OCI-LY1 (cell line): ENCODE measurements around the gene ADGRL2.

Experiments
- H2AFZ ChIP-seq: fragments of 200-600 bp; sonication (generic), shearing (Covaris generic); 2 replicates; pipeline ENCODE4 v1.6.0; 2014; ENCODE audit warnings: antibody characterized with exemption, mild to moderate bottlenecking, low read length
- H3F3A ChIP-seq: fragments of 200-600 bp; sonication (generic), shearing (Covaris generic); 2 replicates; pipeline ENCODE4 v1.6.0; 2014; ENCODE audit warnings: mild to moderate bottlenecking, antibody characterized with exemption, low read length, moderate library complexity; ENCODE audit not compliant: insufficient read depth
- H3K27ac ChIP-seq: fragments of 200-600 bp; sonication (generic); 2 replicates; pipeline ENCODE4 v1.5.1; 2014; ENCODE audit warnings: low read length, mixed run types, mild to moderate bottlenecking, low read depth; ENCODE audit not compliant: poor library complexity, severe bottlenecking
- H3K27me3 ChIP-seq: fragments of 200-600 bp; sonication (generic); 2 replicates; pipeline ENCODE4 v1.6.0; 2014; ENCODE audit warnings: antibody characterized with exemption, mild to moderate bottlenecking, low read length, moderate library complexity; ENCODE audit not compliant: insufficient read depth
- H3K36me3 ChIP-seq: fragments of 200-600 bp; sonication (generic); 2 replicates; pipeline ENCODE4 v1.6.1; 2014; ENCODE audit warnings: mild to moderate bottlenecking, antibody characterized with exemption, low read length, moderate library complexity, mixed read lengths; ENCODE audit not compliant: insufficient read depth
- H3K4me1 ChIP-seq: fragments of 200-600 bp; sonication (generic); 2 replicates; pipeline ENCODE4 v1.5.1; 2014; ENCODE audit warnings: mild to moderate bottlenecking, low read length, moderate library complexity; ENCODE audit not compliant: insufficient read depth, severe bottlenecking
- H3K4me2 ChIP-seq: fragments of 200-600 bp; sonication (generic), shearing (Covaris generic); 2 replicates; pipeline ENCODE4 v1.6.1; 2014; ENCODE audit warnings: low read length
- H3K4me3 ChIP-seq: fragments of 200-600 bp; sonication (generic); 2 replicates; pipeline ENCODE4 v1.5.1; 2014; ENCODE audit warnings: low read length, low read depth, mild to moderate bottlenecking, mixed read lengths; ENCODE audit not compliant: poor library complexity, severe bottlenecking
- H3K79me2 ChIP-seq: fragments of 200-600 bp; shearing (Covaris generic); 2 replicates; pipeline ENCODE4 v1.6.1; 2016; ENCODE audit warnings: mixed run types, low read length, mixed read lengths; ENCODE audit not compliant: insufficient read depth
- H3K9ac ChIP-seq: fragments of 200-600 bp; sonication (generic), shearing (Covaris generic); 2 replicates; pipeline ENCODE4 v1.6.1; 2014; ENCODE audit warnings: mild to moderate bottlenecking, low read length, mixed read lengths
- H3K9me2 ChIP-seq: fragments of 200-600 bp; sonication (generic), shearing (Covaris generic); 2 replicates; pipeline ENCODE4 v1.6.1; 2014; ENCODE audit warnings: low read depth, mild to moderate bottlenecking, low read length, mixed read lengths
- H3K9me3 ChIP-seq: fragments of 200-600 bp; shearing (Covaris generic); 2 replicates; pipeline ENCODE4 v1.6.1; 2014; ENCODE audit warnings: low read length, mixed read lengths
- H4K20me1 ChIP-seq: fragments of 200-600 bp; sonication (generic), shearing (Covaris generic); 2 replicates; pipeline ENCODE4 v1.6.0; 2016; ENCODE audit warnings: mild to moderate bottlenecking, low read length; ENCODE audit not compliant: insufficient read depth
- CTCF ChIP-seq: fragments of 200-600 bp; sonication (generic), shearing (Covaris generic); IDR thresholded peaks from 2 replicates; pipeline ENCODE4 v1.5.1; 2017; ENCODE audit warnings: mild to moderate bottlenecking, antibody characterized with exemption, low read length, moderate library complexity, mixed read lengths
- EZH2 ChIP-seq: fragments of 200-600 bp; sonication (generic), shearing (Covaris generic); IDR thresholded peaks from 2 replicates; pipeline ENCODE4 v1.8.0; 2017; ENCODE audit warnings: borderline replicate concordance, mixed run types, mild to moderate bottlenecking, antibody characterized with exemption, low read length, moderate library complexity, mixed read lengths

The ADGRL2 gene

GRCh38 chr1:81799939-81800694 lies 617 bp upstream of the ADGRL2 start:
- Histone ChIP-seq H3K9me2 (no peaks in the 10 kb centered on the region), H3K4me1 (no peaks in the 10 kb centered on the region), H3K9me3 (no peaks in the 10 kb centered on the region), H3K79me2 (no peaks in the 10 kb centered on the region), H3K9ac (no peak overlapping the region), H3K27ac (no peak overlapping the region), H3K27me3 (no peaks in the 10 kb centered on the region), H3K4me2 (no peak overlapping the region), H3K4me3 (no peak overlapping the region), H2AFZ (no peak overlapping the region), H3K36me3 (no peaks in the 10 kb centered on the region), H3F3A (no peaks in the 10 kb centered on the region), H4K20me1 (no peaks in the 10 kb centered on the region)
- no peak for TF ChIP-seq CTCF
- TF ChIP-seq EZH2 = no peak

- Histone ChIP-seq H3K4me3 (no peak overlapping the region), H3K9me2 (no peaks in the 10 kb centered on the region), H2AFZ (no peak overlapping the region), H3K9me3 (no peaks in the 10 kb centered on the region), H3K4me2 (no peak overlapping the region), H3K27ac (no peak overlapping the region), H3K4me1 (no peaks in the 10 kb centered on the region), H3F3A (no peaks in the 10 kb centered on the region), H4K20me1 (no peaks in the 10 kb centered on the region), H3K36me3 (no peaks in the 10 kb centered on the region), H3K9ac (no peak overlapping the region), H3K79me2 (no peaks in the 10 kb centered on the region), H3K27me3 (no peaks in the 10 kb centered on the region)
- TF ChIP-seq EZH2 (no peak), CTCF (no peak)
These were observed 1.1 kb downstream of the ADGRL2 start for GRCh38 chr1:81801651-81802456.

GRCh38 chr1:81802457-81802706 lies 1.6 kb downstream of the ADGRL2 start:
- Histone ChIP-seq H3K27me3 (no peaks in the 10 kb centered on the region), H3F3A (no peaks in the 10 kb centered on the region), H3K9me2 (no peaks in the 10 kb centered on the region), H2AFZ (no peak overlapping the region), H3K79me2 (no peaks in the 10 kb centered on the region), H3K4me2 (no peak overlapping the region), H3K9me3 (no peaks in the 10 kb centered on the region), H4K20me1 (no peaks in the 10 kb centered on the region), H3K9ac (no peak overlapping the region), H3K27ac (no peak overlapping the region), H3K4me1 (no peaks in the 10 kb centered on the region), H3K4me3 (no peak overlapping the region), H3K36me3 (no peaks in the 10 kb centered on the region)
- TF ChIP-seq CTCF (no peak), EZH2 (no peak)
